ENCODE results near the gene ADH1B. TPM values are rescaled to one million over a fixed set of nuclear protein-coding genes. Genes with fewer than 3 reads are reported as not detected.
"Not testable (repeated sequence)": the region's sequence is repeated elsewhere in the genome, so short reads cannot be mapped to it uniquely, and the experiment has no call there.

The ADH1B gene
- polyA plus RNA-seq, 1 donor (not counting 4 experiments of a cell fraction or from before 2014, with no cell fraction given) = not detected

- no peaks in the 10 kb centered on the region for H4K20me1 ChIP-seq (ENCODE audit: control insufficient read depth, extremely low read depth, insufficient read depth, low read length)
- H3K4me3 ChIP-seq (ENCODE audit: control insufficient read depth in 2 of 3, extremely low read depth in 1 of 3, insufficient read depth in 2 of 3, low read depth in 1 of 3, low read length in 3 of 3) = no peak overlapping the region
- dilution Hi-C loops (cut with MboI; ENCODE audit: extremely low pct_ligation_motif_present, low sequenced_read_pairs) = no loop called here
- no peaks in the 10 kb centered on the region for H3K36me3 ChIP-seq (ENCODE audit: control insufficient read depth in 2 of 2, extremely low read depth in 1 of 2, insufficient read depth in 2 of 2, low read length in 2 of 2)
- no peaks in the 10 kb centered on the region for H3K27me3 ChIP-seq (ENCODE audit: control insufficient read depth, extremely low read depth, insufficient read depth, low read length)
- H3K4me1 ChIP-seq (ENCODE audit: control insufficient read depth, extremely low read depth, insufficient read depth, low read length) = no peaks in the 10 kb centered on the region
- no peaks in the 10 kb centered on the region for H3K79me2 ChIP-seq (ENCODE audit: control insufficient read depth, insufficient read depth, low read length)
- H3K27ac ChIP-seq (ENCODE audit: control insufficient read depth, insufficient read depth, low read length) = no peak overlapping the region
- TF ChIP-seq EZH2 (IDR thresholded peaks at IDR 0.05; ENCODE audit: low read length) (no peak), CTCF (optimal IDR thresholded peaks at IDR 0.05 in 1 of 3, IDR thresholded peaks at IDR 0.05 in 1 of 3, conservative IDR thresholded peaks at IDR 0.05 in 1 of 3; ENCODE audit: extremely low read depth in 1 of 3, insufficient read depth in 2 of 3, low read length in 3 of 3) (no peak)
- no peak overlapping the region for H2AFZ ChIP-seq (ENCODE audit: control insufficient read depth, low read length)
- H3K9ac ChIP-seq (ENCODE audit: control insufficient read depth, extremely low read depth, insufficient read depth, low read length) = no peak overlapping the region
- no peak overlapping the region for H3K4me2 ChIP-seq (ENCODE audit: control insufficient read depth, extremely low read depth, insufficient read depth, low read depth, low read length)
- H3K9me1 ChIP-seq (ENCODE audit: control insufficient read depth, extremely low read depth, insufficient read depth, low read length) = no peaks in the 10 kb centered on the region
- no peak for DNase-seq (ENCODE audit: low read depth, low spot score)
- FAIRE-seq = no peak
- no peaks in the 10 kb centered on the region for H3K9me3 ChIP-seq (ENCODE audit: control insufficient read depth, low read depth, low read length)
Measured at GRCh38 chr4:99356992-99357391, 35.8 kb upstream of the ADH1B start.

- H3K9me1 ChIP-seq (ENCODE audit: control insufficient read depth, extremely low read depth, insufficient read depth, low read length); FAIRE-seq; H2AFZ ChIP-seq (ENCODE audit: control insufficient read depth, low read length); H3K4me1 ChIP-seq (ENCODE audit: control insufficient read depth, extremely low read depth, insufficient read depth, low read length); H4K20me1 ChIP-seq (ENCODE audit: control insufficient read depth, extremely low read depth, insufficient read depth, low read length); H3K36me3 ChIP-seq (ENCODE audit: control insufficient read depth in 2 of 2, extremely low read depth in 1 of 2, insufficient read depth in 2 of 2, low read length in 2 of 2); H3K9me3 ChIP-seq (ENCODE audit: control insufficient read depth, low read depth, low read length); H3K27me3 ChIP-seq (ENCODE audit: control insufficient read depth, extremely low read depth, insufficient read depth, low read length); H3K4me3 ChIP-seq (ENCODE audit: control insufficient read depth in 2 of 3, extremely low read depth in 1 of 3, insufficient read depth in 2 of 3, low read depth in 1 of 3, low read length in 3 of 3); DNase-seq (ENCODE audit: low read depth, low spot score); dilution Hi-C loops (cut with MboI; ENCODE audit: extremely low pct_ligation_motif_present, low sequenced_read_pairs); H3K4me2 ChIP-seq (ENCODE audit: control insufficient read depth, extremely low read depth, insufficient read depth, low read depth, low read length); H3K79me2 ChIP-seq (ENCODE audit: control insufficient read depth, insufficient read depth, low read length); H3K9ac ChIP-seq (ENCODE audit: control insufficient read depth, extremely low read depth, insufficient read depth, low read length); H3K27ac ChIP-seq (ENCODE audit: control insufficient read depth, insufficient read depth, low read length): not testable (repeated sequence)
Measured at GRCh38 chr4:99356149-99356548, 34.9 kb upstream of the ADH1B start.

Data from keratinocyte (primary cell).